Erythroblast (primary cell): ENCODE data around the gene RBBP6.

Experiments
- GATA1 ChIP-seq: IDR thresholded peaks from 2 replicates; pipeline ENCODE4 v1.6.1; 2011; ENCODE audit warnings: low read depth, mild to moderate bottlenecking, control low read depth, low read length, moderate library complexity
- POLR2A ChIP-seq: IDR thresholded peaks from 2 replicates; pipeline ENCODE4 v1.6.1; 2011; ENCODE audit warnings: mild to moderate bottlenecking, low read length

- TF ChIP-seq POLR2A, result no peak
- no peak for TF ChIP-seq GATA1
Measured at GRCh38 chr16:24598777-24599437, 59.5 kb downstream of the RBBP6 start.
